Testis (tissue), 3 donors: ENCODE measurements around the gene SPP1. TPM values are rescaled to one million over a fixed set of nuclear protein-coding genes. Genes with fewer than 3 reads are reported as not detected.

Experiments used
- DNase-seq: peaks from one replicate; pipeline ENCODE4 v3.0.0-alpha.2; 2019
- H3K27ac ChIP-seq, 2 donors: fragments of 200-600 bp; sonication (generic); one replicate each; pipeline ENCODE4 v1.5.1; 2019
- H3K27me3 ChIP-seq: fragments of 200-600 bp; sonication (generic); one replicate; pipeline ENCODE4 v1.5.1; 2019
- H3K36me3 ChIP-seq: fragments of 200-600 bp; sonication (generic); one replicate; pipeline ENCODE4 v1.5.1; 2017; ENCODE audit warnings: low read depth; ENCODE audit errors: missing control alignments
- H3K4me1 ChIP-seq: fragments of 200-600 bp; sonication (generic); one replicate; pipeline ENCODE4 v1.5.1; 2019
- H3K4me3 ChIP-seq, 2 donors: fragments of 200-600 bp; sonication (generic); one replicate each; pipeline ENCODE4 v1.5.1; 2017 to 2019
- H3K9me3 ChIP-seq: fragments of 200-600 bp; sonication (generic); one replicate; pipeline ENCODE4 v1.5.1; 2017
- POLR2A ChIP-seq: fragments of 450-650 bp; IDR thresholded peaks from one replicate; pipeline ENCODE4 v1.6.1; 2017; ENCODE audit warnings: antibody characterized with exemption, mild to moderate bottlenecking, moderate library complexity
- WGBS, 2 donors: methylation state at CpG; one replicate each; pipeline ENCODE4 v1.1.5; 2018; 5-methylcytosine and 5-hydroxymethylcytosine counted together
- intact Hi-C: fragments of 100-400 bp; cut with DNase I; formaldehyde crosslinking; loops from one replicate; pipeline ENCODE4 v1.15.1; 2023; ENCODE audit warnings: low total_unique reads
- polyA plus RNA-seq: library from polyadenylated mRNA; stranded (reverse); fragments of 350-450 nt; fragmentation: Illumina TruSeq; extraction: RNeasy Lipid Tissue Mini Kit (QIAGEN cat#74804); gene quantifications from one replicate; pipeline ENCODE4 v1.2.3, GENCODE V29; 2014; ENCODE audit warnings: low read depth, low replicate concordance; ENCODE audit not compliant: insufficient read depth
- total RNA-seq, 2 donors: library from RNA; depleted of rRNA; stranded (reverse); fragments of >200 nt; gene quantifications; one replicate each; pipeline ENCODE4 v1.2.3, GENCODE V29; 2016
- TF ChIP-seq, protein P1 (sequence below), 3 experiments: fragments of 450-650 bp in 2 of 3; fragments of 200-600 bp in 1 of 3; sonication (generic) in 1 of 3; IDR thresholded peaks; one replicate each; pipeline ENCODE4 v1.5.1; 2016 to 2019; ENCODE audit warnings: antibody characterized with exemption in 3 of 3, mild to moderate bottlenecking in 2 of 3, moderate library complexity in 1 of 3

Gene SPP1
- total and polyA plus RNA-seq, 3 donors from 2014 or later, result 5.0 to 71.7 (median 30.2) TPM

DNA sequence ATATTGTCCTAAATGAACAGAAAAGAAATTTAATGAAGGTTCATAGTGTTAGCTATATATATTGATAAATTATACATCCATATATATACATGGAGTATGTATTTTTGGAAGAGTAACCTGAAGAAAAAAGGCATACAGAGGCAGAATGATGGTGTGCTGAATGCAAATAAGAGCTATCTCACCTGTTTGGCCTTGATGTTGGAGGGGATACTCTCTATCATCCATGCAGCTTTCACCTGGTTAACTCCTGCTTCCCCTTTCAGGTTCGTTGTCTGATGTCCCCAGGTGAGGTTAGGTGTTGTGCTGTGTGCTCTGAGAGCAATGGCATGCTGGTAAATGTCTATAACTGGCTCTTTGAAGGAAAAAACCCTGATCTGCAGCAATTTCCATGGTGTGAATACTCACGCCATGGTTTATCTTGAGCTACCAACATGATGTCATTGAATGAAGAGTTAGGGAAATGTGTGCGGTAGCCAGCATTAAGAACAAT is 31.8 kb upstream of the SPP1 start:
- no peaks in the 10 kb centered on the region for H3K36me3 ChIP-seq
- WGBS, 2 donors, result 93 to 95% methylated on average over 3 of the region's 3 CpGs
- no peak overlapping the region for H3K27ac ChIP-seq
- no peak overlapping the region for H3K4me3 ChIP-seq
- H3K9me3 ChIP-seq, result no peaks in the 10 kb centered on the region
- no peaks in the 10 kb centered on the region for H3K4me1 ChIP-seq
- TF ChIP-seq POLR2A, result no peak
- TF ChIP-seq, protein P1, sequence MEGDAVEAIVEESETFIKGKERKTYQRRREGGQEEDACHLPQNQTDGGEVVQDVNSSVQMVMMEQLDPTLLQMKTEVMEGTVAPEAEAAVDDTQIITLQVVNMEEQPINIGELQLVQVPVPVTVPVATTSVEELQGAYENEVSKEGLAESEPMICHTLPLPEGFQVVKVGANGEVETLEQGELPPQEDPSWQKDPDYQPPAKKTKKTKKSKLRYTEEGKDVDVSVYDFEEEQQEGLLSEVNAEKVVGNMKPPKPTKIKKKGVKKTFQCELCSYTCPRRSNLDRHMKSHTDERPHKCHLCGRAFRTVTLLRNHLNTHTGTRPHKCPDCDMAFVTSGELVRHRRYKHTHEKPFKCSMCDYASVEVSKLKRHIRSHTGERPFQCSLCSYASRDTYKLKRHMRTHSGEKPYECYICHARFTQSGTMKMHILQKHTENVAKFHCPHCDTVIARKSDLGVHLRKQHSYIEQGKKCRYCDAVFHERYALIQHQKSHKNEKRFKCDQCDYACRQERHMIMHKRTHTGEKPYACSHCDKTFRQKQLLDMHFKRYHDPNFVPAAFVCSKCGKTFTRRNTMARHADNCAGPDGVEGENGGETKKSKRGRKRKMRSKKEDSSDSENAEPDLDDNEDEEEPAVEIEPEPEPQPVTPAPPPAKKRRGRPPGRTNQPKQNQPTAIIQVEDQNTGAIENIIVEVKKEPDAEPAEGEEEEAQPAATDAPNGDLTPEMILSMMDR (IDR thresholded peaks at IDR 0.05), result no peak
- no peak for DNase-seq
- intact Hi-C loops, result no loop called here
- H3K27me3 ChIP-seq, result no peaks in the 10 kb centered on the region

DNA sequence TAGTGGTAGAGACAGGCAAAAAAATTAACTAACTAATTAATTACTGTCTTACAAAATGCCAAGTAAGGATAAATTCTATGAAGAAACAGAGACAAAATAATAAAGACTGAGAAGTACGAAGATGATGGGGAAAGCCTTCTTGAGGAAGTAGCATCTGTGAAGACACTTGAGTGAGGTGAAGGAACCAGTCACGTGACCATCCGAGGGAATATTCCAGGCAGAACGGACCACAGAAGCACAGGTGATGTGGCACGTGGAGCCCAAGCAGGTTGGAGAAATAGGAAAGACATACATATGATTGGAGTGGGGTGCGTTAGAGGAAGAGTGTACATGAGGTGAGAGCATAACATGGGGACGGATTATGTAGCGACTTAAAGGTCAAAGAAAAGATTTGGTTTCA is 30.5 kb upstream of the SPP1 start:
- no peak overlapping the region for H3K27ac ChIP-seq
- intact Hi-C loops, result no loop called here
- no peak overlapping the region for H3K4me3 ChIP-seq
- H3K4me1 ChIP-seq, result peaks cover 3% of the 10 kb centered on the region
- H3K36me3 ChIP-seq, result no peaks in the 10 kb centered on the region
- DNase-seq, result no peak
- no peaks in the 10 kb centered on the region for H3K9me3 ChIP-seq
- no peaks in the 10 kb centered on the region for H3K27me3 ChIP-seq
- 85 to 88% methylated on average over 8 of the region's 8 CpGs for WGBS, 2 donors
- no peak for TF ChIP-seq POLR2A
- TF ChIP-seq, protein P1 (IDR thresholded peaks at IDR 0.05), result no peak

DNA sequence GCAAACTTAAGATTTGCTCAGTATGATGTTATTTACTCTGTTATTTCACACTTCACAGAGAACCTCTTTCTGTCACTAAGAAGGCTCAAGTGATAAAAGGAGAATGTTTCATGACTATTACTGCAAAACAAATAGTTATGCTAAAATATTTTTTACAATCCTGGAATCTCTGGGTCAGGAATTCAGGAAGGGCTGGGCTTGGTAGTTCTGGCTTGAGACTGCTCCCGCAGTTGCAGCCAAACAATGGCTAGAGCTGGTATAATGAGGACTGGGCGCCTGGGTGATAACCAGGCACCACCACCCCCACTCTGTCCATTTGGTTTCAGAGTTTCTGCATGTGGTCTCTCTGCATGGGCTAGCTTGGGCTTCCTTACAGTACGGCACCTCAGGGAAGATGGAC is 28.7 kb upstream of the SPP1 start:
- Histone ChIP-seq H3K9me3 (no peaks in the 10 kb centered on the region), H3K4me1 (peaks cover 10% of the 10 kb centered on the region), H3K27ac (no peak overlapping the region), H3K36me3 (no peaks in the 10 kb centered on the region), H3K4me3 (no peak overlapping the region), H3K27me3 (no peaks in the 10 kb centered on the region)
- intact Hi-C loops, result no loop called here
- 46 to 64% methylated on average over 3 of the region's 3 CpGs for WGBS, 2 donors
- no peak for DNase-seq
- TF ChIP-seq, protein P1 (IDR thresholded peaks at IDR 0.05), result no peak

DNA sequence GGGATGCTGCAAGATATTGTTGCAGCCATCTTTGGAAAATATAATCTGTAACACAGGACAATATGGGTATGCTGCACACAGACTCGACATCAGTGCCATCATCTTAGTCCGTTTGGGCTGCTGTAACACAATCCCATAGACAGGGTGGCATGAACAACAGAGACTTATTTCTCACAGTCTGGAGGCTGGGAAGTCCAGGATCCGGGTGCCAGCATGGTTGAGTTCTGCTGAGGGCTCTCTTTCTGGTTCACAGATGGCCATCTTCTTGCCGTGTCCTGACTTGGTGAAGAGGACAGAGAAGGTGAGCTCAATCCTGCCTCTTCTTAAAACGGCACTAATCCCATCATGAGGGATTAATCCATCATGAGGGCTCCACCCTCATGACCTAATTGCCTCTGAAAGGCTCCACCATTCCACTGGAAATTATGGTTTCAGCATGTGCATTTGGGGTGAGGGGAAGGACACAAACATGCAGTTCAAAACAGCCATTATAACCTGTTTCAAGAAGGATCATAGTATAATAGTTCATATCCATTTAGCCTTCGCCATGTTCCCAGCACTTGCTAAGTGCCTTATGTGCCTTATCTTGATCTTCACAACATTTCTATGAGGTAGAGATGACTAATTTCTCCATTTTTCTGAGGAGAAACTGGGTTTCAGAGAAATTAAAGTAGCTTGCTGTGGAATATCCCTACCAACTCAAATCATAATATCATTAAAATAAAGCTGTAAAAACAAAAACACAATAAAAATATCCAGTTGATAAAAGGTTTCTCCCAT is 27.9 kb upstream of the SPP1 start:
- intact Hi-C loops, result no loop called here
- TF ChIP-seq, protein P1 (IDR thresholded peaks at IDR 0.05), result no peak
- TF ChIP-seq POLR2A, result no peak
- Histone ChIP-seq H3K27ac (no peak overlapping the region), H3K9me3 (no peaks in the 10 kb centered on the region), H3K36me3 (no peaks in the 10 kb centered on the region), H3K4me1 (peaks cover 10% of the 10 kb centered on the region), H3K4me3 (no peak overlapping the region), H3K27me3 (no peaks in the 10 kb centered on the region)
- WGBS, 2 donors, result 74 to 79% methylated on average over 6 of the region's 6 CpGs
- no peak for DNase-seq

DNA sequence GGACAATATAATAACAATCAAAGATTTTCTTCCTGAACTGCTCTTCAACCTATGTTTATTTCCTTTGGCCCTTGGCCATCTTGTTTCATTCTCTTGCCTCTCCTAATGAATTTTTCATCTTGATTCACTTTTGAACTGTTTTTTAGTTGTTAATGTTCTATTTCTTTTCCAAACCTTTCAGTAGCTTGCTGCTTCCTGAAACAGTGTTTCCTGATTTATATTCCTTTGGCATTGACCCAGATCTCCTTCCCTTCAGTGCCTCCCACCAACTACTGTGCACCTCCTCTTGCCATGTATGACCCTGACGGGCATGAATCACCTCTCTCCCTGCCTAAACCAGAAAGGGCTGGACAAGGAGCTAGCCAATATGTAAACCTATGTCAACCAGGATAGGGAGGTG is 25.6 kb upstream of the SPP1 start:
- no peak overlapping the region for H3K4me3 ChIP-seq
- no peaks in the 10 kb centered on the region for H3K36me3 ChIP-seq
- no peak overlapping the region for H3K27ac ChIP-seq
- no peaks in the 10 kb centered on the region for H3K9me3 ChIP-seq
- DNase-seq, result no peak
- H3K27me3 ChIP-seq, result no peaks in the 10 kb centered on the region
- intact Hi-C loops, result no loop called here
- no peak for TF ChIP-seq POLR2A
- TF ChIP-seq, protein P1 (IDR thresholded peaks at IDR 0.05), result no peak
- H3K4me1 ChIP-seq, result peaks cover 10% of the 10 kb centered on the region
- WGBS, 2 donors, result 42 to 63% methylated on average over 1 of the region's 1 CpG
